ENCODE measurements around the gene SEMA7A. TPM values are rescaled to one million over a fixed set of nuclear protein-coding genes. Genes with fewer than 3 reads are reported as not detected.

The SEMA7A gene
- total RNA-seq, 1 experiment from 2014 or later = 3.8 TPM

DNA sequence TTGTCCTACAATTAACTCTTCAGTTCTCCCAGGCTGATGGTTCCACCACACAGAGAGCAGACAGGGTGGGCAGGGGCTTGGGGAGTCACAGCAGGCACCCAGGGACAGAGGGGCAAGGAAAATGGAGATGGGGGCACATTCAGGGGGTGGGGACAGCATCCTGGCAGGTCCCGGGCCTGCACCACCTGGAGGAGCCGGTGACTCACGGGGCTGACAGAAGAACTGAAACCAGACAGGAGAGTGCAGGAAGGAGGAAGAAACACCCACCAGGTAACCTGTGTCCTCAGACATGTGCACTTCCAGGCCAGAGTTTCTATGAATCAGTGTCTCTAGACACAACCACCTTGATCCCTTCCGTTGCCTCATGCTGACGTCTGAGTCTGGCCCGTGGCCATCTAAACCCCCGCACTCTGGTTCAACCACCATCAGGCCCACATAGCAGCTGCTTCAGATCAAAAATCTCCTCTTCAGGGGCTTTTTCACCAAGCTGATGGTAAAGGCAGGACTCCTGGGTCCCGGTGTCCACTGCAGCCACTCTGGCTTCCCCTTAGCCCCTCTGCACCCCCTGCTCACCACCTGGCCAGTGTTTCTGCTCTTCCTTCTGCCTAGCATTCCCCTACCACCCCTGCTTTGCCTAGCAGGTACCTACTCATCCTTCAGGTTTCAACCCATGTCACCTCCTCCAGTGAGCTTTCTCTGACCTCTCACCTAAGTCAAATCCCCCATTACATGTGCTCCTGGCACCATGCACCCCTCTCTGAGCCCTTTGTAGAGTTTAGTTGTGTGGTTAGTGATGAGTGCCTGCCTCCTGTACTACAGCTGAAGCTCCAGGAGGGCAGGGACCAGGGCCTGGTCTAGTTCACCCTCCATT lies 49.8 kb downstream of the SEMA7A start:
- peak; percentile 18 for DNase-seq (ENCODE audit: low read depth)
- in situ Hi-C loops (cut with HindIII; ENCODE audit: low pct_unique_long_range_greater_than_20kb, low sequenced_read_pairs) = no loop called here

DNA sequence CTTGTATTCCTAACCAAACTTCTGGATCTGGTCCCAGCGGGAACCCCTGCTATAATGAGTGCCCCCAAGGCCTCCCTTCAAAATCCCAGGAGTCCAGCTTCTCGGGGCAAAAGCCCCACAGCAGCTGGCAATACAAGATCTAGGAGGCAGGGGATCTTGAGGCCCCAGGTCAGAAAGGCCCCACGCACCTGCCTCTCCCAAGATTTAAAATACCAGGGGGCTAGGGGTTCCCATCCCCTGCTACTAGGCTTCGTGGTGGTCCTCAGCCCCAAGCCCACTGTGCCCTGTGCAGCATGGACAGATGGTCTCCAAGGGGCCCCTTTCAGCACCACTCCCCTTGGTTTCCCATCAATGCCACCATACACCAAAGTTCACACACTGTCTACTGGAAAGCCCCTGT lies 50.5 kb downstream of the SEMA7A start:
- in situ Hi-C loops (cut with HindIII; ENCODE audit: low pct_unique_long_range_greater_than_20kb, low sequenced_read_pairs) = no loop called here
- no peak for DNase-seq (ENCODE audit: low read depth)

DNA sequence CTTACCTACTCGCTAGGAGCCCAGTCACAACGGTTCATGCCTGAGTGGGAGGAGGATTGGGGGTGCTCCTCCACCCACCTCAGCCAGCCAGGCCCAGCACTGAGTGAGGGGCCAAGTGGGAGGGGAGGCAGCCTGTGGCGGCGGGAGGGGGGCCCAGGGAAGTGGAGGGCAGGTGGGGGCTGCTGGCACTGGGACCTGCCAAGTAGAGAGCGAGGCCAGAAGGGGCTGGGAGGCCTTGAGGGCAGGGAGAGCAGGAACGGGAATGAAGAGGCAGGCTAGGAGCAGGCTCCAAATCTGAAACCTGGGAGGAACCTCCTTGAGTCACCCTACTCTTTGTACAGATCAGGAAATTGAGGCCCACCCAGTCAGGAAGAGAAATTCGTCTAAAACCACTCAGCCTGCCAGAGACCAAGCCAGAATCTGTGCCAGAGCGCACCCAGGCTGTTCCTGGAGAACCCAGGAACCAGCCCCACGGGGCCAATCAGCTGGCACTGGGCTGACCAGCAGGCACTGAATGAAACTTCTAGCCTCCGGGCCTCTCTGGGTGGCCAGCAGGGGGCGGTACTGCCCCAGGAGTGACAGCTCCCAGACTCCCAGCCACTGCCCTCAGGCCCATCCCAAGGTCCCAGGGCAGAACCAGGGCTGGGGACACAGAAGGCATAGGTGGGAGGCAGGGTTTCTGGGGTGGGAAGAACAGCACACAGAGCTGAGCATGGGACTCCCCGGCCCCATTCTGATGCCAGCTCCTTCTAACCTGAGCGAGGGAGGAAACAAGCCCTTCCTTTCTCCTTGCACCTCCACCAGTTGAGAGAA lies 51.5 kb downstream of the SEMA7A start:
- DNase-seq (ENCODE audit: low read depth) = peak; percentile 58
- in situ Hi-C loops (cut with HindIII; ENCODE audit: low pct_unique_long_range_greater_than_20kb, low sequenced_read_pairs) = no loop called here

DNA sequence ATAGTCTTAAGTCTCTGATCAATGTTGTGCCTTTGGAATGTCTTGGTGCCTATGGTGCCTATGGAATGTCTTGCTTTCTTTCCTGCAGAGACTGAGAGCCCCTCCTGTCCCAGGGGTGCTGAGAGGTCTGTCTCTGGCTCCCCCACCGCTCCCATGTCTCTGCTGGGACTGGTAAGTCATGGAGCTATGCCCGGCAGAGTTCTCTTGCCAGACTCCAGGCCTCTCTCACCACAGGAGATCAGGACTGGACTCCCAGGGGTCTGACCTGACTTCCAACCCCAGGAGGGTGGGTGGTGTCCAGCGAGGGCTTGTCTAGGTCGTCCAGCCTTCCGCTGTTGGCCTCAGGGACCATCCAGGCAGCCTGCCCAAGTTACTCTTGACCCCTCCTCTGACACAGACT lies 52.3 kb downstream of the SEMA7A start:
- in situ Hi-C loops (cut with HindIII; ENCODE audit: low pct_unique_long_range_greater_than_20kb, low sequenced_read_pairs) = no loop called here
- no peak for DNase-seq (ENCODE audit: low read depth)

DNA sequence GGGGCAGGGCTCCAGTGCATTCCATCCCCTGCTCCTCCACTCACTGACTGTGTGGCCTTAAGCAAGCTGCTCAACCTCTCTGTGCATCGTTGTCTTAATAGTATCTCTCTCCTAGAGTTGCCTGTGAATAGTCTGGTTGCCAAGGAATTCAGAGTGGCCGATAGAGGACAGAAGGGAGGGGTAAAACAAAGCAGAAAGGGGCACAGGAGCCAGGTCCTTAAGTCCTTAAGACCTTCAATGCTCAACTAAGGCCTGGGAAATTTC lies 52.6 kb downstream of the SEMA7A start:
- no peak for DNase-seq (ENCODE audit: low read depth)
- in situ Hi-C loops (cut with HindIII; ENCODE audit: low pct_unique_long_range_greater_than_20kb, low sequenced_read_pairs) = no loop called here

DNA sequence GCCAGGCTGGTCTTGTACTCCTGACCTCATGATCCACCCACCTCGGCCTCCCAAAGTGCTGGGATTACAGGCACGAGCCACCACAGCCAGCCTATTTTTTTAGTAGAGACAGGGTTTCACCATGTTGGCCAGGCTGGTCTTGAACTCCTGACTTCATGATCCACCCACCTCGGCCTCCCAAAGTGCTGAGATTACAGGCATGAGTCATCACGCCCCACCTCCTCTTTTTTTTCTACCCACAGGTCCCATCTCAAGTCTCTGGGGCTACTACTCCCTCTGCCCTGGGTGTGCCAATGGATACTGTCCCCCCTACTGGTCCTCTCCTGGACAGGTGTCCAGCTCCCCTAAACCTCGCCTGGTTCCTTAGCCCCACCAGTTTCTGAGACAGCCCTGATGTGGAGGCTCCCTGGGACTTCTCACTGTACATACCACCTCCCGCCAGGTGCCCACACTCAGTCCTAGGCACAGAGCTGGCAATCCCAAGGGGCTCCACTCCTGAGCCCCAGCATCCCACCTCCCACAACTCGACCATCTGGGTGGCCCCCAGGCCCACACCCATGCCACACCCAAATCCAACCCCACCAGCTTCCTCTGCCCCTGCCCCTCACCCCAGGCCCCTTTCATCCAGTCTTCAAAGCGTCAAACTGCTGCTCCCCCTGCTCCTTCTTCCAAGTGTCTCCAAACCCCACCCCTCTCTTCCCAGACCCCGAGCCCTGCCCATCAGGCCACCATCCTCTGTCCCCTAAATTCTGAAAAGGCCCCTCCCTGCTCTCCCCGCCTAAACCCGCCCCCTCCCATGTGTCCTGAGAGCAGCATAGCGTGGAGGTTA lies 53.2 kb downstream of the SEMA7A start:
- in situ Hi-C loops (cut with HindIII; ENCODE audit: low pct_unique_long_range_greater_than_20kb, low sequenced_read_pairs) = no loop called here
- no peak for DNase-seq (ENCODE audit: low read depth)

DNA sequence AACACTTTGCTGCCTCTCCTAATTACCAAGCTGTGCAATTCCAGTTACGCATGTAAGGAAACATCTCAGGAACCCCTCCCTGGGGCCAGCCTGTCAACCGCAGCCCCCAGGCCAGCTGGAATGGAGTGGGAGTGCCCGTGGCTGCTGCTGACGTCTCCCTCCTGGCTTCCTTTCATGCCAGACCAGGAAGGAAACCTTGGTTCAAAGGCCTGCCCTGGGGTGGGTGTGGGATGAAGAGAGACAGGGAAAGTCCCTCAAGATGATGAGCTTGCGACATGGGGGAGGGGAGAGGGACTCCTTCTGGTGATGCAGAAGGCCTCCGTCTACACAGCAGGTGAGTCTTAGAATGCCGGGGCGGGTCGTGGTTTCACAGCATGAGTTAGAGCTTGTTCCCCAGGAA lies 54.9 kb downstream of the SEMA7A start:
- no peak for DNase-seq (ENCODE audit: low read depth)
- in situ Hi-C loops (cut with HindIII; ENCODE audit: low pct_unique_long_range_greater_than_20kb, low sequenced_read_pairs) = no loop called here

DNA sequence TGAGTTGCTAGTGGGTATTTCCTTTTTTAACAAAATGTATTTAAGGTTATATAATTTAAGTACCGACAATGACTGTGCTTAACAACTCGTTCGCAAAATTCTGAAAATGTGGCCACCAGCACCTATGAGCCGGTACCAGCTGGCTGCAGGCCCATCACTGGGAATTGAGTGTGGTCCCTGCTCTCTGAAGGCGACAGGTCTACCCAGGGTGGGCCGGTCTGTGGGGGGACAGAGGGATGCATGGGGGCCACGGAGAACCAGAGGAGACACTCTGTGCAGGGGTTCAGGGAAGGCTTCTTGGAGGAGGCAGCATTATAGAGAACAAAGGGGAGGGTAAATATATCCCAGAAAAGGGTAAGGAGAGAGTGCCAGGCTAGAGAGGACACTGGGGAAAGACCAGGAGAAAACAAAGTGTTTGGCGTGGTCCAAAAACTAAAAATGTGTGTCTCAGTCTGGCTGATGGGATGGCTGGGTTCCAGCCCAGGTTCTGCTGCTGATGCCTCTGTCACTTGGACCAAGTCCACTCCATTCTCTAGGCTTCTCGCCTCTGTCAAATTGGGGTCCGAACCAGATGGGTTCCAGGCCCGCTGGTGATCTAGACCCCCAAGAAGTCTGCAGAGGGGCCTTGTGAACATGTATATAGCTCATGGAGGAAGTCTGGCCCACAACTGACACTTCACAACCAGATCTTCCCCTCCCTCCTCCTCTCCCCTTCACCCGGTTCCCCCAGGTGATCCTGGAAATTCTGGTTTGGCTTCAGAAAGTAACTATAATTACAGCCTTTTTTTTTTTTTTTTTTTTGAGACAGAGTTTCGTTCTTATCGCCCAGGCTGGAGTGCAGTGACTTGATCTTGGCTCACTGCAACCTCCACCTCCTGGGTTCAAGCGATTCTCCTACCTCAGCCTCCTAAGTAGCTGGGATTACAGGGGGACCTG lies 55.7 kb downstream of the SEMA7A start:
- in situ Hi-C loops (cut with HindIII; ENCODE audit: low pct_unique_long_range_greater_than_20kb, low sequenced_read_pairs) = no loop called here
- no peak for DNase-seq (ENCODE audit: low read depth)

DNA sequence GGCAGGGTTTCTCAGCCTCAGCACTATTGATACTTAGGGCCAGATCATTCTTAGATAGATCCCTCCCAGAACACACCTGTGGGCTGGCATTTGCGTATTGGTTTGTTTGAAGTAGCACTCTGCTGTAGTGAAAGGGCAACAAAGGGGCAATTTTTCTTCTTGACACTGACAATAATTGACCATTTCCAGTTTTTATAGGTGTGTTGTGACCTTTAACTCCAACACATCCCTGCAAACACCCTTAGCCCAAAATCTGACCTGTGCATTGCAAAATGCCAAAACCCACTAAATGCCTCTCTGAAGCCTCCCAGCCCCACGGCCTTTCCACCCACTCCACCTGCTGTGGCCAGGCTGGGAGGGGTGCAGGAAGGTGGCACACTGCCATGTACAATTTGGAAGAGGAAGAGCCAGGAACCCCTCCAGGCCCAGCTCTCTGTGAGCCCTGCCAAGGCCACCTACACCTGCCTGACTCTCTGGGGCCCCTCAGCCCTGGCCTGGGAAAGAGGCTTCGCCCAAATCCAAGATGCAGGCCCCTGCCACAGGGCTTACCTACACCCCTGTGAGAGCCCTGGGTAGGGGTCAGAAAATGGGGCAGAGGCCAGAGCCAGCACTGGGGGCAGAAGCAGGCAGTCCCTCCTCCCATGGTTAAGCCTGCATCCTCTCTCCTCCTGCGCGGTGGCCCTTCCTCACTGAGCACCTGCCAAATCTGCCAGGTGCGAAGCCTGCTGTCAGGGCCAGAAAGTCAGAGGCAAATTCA lies 56.8 kb downstream of the SEMA7A start:
- in situ Hi-C loops (cut with HindIII; ENCODE audit: low pct_unique_long_range_greater_than_20kb, low sequenced_read_pairs) = no loop called here
- DNase-seq (ENCODE audit: low read depth) = no peak

DNA sequence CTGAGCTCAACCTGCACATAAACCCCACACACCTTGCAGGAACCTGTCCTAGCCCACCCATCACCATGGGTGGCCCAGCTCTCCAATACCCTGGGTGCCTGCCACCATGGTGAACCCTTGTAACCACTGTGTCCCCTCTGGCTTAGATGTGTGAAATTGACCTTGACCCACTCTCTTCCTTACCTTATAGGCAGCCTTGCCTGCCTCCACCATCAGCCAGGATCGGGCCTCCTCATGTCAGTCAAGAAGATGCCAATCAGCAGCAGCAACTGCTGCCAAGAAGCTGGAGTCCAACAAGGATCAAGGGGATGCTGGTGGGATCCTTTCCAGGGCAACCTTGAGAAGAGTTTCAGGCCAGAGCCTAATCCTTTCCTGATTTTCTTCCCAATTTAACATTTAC lies 57.5 kb downstream of the SEMA7A start:
- in situ Hi-C loops (cut with HindIII; ENCODE audit: low pct_unique_long_range_greater_than_20kb, low sequenced_read_pairs) = no loop called here

DNA sequence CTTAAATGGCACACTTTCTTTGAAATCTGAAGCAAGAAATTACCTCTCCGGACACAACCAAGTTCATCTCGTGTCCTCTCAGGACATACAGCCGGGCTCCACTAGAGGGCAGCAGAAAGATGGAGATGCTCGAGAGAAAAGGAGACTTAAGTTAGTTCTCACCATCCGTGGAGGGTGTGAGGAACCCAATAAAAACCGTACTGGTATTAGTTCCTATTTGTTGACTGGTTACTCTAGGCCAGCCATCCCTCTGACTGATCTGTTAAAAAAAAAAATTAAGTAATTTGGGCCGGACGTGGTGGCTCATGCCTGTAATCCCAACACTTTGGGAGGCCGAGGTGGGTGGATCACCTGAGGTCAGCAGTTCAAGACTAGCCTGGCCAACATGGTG lies 58.5 kb downstream of the SEMA7A start:
- in situ Hi-C loops (cut with HindIII; ENCODE audit: low pct_unique_long_range_greater_than_20kb, low sequenced_read_pairs) = no loop called here

More for the DNA sequence above, 57.5 kb downstream of the SEMA7A start:
- no peak for DNase-seq (ENCODE audit: low read depth)

DNA sequence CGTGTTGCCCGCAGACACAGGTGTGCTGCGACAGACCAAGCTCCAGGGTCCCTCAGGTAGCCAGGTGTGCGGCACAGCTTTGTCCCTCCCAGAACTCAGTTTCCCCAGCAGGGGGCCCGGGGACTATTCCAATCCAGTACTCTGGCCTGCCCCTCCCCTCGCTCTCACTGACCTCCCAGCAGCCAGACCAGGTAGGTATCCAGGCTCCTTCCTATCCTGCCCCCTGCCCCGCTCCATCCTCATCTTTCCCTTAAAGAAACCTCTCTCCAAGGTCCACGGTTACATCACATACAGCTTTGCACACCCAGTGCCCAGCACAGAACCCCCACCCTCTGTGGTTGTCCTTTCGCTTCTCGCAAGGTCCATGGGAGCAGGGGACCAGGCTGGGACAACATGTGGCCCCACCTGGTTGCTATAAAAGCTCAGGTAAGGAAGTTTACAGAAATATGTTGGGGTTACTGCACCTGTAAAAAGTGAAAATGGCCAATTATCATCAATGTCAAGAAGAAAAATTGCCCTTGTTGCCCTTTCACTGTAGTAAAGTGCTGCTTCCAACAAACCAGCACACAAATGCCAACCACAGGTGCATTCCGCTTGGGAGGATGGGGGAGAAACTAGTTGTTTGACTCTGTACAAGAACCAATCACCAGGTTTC lies 59.0 kb downstream of the SEMA7A start:
- no peak for DNase-seq (ENCODE audit: low read depth)
- in situ Hi-C loops (cut with HindIII; ENCODE audit: low pct_unique_long_range_greater_than_20kb, low sequenced_read_pairs) = loop anchor here (25.0 kb wide), 1 partner anchor 388 kb away; no protein-coding TSS in a partner anchor

More for the DNA sequence above, 58.5 kb downstream of the SEMA7A start:
- peak; percentile 70 for DNase-seq (ENCODE audit: low read depth)

DNA sequence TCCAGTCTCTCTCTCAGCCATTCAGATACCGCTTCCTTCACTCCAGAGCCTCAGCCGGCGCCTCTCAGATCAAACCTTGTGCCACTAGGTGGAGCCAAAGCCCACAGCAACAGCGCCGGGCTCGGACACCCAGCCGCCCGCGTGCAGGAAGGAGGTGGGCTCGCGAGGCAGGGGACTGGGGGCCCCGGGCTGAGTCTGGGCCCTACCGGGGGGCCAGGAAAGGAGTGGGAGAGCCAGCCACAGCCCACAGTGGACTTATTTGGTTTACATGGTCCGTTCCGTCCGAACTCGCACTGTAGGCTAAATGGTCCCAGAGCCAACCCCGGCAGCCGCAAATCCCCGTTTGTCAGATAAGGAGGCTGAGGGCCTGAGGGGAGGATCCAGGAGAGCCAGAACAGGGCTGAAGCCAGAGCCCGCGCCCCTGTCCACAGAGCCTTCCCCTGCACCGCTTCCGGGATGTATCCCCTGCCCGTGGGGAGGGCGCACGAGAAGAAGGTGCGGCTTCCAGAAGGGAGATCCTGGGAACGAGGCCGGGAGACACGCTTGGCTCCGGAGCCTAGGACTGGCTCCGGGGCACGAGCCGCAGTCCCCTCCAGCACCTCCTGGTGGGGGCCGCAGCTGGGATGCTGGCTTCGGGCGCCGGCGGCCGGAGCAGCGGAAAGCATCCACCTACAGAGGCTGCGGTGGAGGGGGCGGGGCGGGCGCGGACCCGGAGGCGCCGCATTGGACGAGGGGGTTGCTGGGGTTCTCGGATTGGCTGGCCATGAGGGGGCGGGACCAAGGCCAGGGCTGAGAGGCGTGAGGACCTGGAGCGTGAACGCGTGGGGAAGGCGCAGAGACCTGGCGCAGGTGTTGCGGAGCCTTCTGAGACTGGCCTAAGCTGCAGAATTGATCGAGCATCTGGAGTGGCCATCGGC lies 59.8 kb downstream of the SEMA7A start:
- peak; percentile 77 for DNase-seq (ENCODE audit: low read depth)
- in situ Hi-C loops (cut with HindIII; ENCODE audit: low pct_unique_long_range_greater_than_20kb, low sequenced_read_pairs) = loop anchor here (25.0 kb wide), 1 partner anchor 388 kb away; no protein-coding TSS in a partner anchor

DNA sequence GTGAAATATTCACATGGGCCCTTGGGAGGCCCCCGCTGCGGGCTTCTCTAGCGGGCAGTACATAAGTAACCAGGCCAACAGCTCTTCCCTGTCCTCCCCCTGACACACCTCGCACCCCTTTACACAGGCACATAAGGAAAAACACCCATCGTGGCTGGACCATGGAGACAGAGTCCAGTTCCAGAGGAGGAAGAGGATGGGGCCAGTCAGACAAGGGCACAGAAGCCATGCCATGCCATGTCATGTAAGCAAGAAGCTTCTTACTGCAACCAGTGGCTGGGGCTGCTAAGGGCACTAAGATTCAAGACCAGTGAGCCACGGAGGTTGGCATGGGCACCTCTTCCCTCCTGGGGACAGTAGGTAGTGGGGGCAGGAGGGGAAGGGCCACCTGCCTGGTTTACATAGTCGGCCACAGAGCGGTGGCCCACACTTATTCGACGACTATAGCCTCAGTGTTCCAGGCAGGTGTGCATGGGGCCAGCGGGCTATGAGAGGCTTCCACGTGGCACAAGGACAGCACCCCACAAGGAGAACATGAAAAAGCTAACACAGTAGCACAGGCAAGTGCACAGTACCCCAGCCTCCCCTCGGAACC lies 60.6 kb downstream of the SEMA7A start:
- in situ Hi-C loops (cut with HindIII; ENCODE audit: low pct_unique_long_range_greater_than_20kb, low sequenced_read_pairs) = loop anchor here (25.0 kb wide), 1 partner anchor 389 kb away; no protein-coding TSS in a partner anchor

DNA sequence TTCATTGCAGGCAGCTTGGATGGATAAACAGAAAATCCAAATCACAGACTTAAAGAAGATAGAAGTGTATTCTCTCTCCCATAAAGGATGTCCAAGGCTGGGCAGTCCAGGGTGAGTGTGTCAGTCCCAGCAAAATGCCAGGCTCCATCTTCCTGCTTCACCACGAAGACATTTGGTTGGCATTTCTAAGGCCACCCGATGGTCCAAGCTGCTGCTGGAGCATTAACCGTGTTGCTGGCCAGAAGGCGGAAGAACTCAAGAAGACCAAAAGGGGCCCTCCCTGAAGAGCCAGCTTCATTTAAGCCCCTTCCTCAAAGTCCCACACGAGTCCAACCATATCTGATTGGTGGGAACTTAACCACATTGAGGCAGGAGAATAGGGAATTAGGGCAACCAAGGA lies 63.3 kb downstream of the SEMA7A start:
- DNase-seq (ENCODE audit: low read depth) = no peak
- in situ Hi-C loops (cut with HindIII; ENCODE audit: low pct_unique_long_range_greater_than_20kb, low sequenced_read_pairs) = loop anchor here (25.0 kb wide), 1 partner anchor 392 kb away; no protein-coding TSS in a partner anchor

More for the DNA sequence above, 60.6 kb downstream of the SEMA7A start:
- DNase-seq (ENCODE audit: low read depth) = no peak

Data from Caki2 (cell line).